ENCODE results near the gene KCNJ6.

Gene KCNJ6

GRCh38 chr21:37639756-37640155, 276.5 kb downstream of the KCNJ6 start:
- Histone ChIP-seq H4K20me1 (ENCODE audit: low read depth, low read length) (no peaks in the 10 kb centered on the region), H3F3A (ENCODE audit: insufficient read depth) (no peaks in the 10 kb centered on the region), H3K4me3 (ENCODE audit: insufficient read depth, low read length, poor library complexity, severe bottlenecking) (no peak overlapping the region), H3K9me3 (ENCODE audit: insufficient read depth, low read length) (no peaks in the 10 kb centered on the region), H3K79me2 (ENCODE audit: insufficient read depth, low read length) (no peaks in the 10 kb centered on the region), H2AFZ (ENCODE audit: low read depth, low read length, severe bottlenecking) (no peak overlapping the region), H3K27me3 (ENCODE audit: low read length) (no peaks in the 10 kb centered on the region), H3K9me2 (replicated peaks; ENCODE audit: insufficient read depth, low read length) (no peaks in the 10 kb centered on the region), H3K4me2 (ENCODE audit: low read depth, low read length, poor library complexity, severe bottlenecking) (no peak overlapping the region), H3K36me3 (ENCODE audit: low read length) (no peaks in the 10 kb centered on the region), H3K9ac (ENCODE audit: low read length) (no peak overlapping the region), H3K27ac (ENCODE audit: low read depth, low read length) (no peak overlapping the region)
- TF ChIP-seq EZH2phosphoT487 (conservative IDR thresholded peaks at IDR 0.05; ENCODE audit: low read length), result no peak
- TF ChIP-seq CTCF (IDR thresholded peaks at IDR 0.05; ENCODE audit: insufficient read depth, low read length, poor library complexity, severe bottlenecking), result no peak

GRCh38 chr21:37636152-37636860, 280.0 kb downstream of the KCNJ6 start:
- no peaks in the 10 kb centered on the region for H3K36me3 ChIP-seq (ENCODE audit: low read length)
- H3K79me2 ChIP-seq (ENCODE audit: insufficient read depth, low read length), result no peaks in the 10 kb centered on the region
- no peaks in the 10 kb centered on the region for H4K20me1 ChIP-seq (ENCODE audit: low read depth, low read length)
- TF ChIP-seq CTCF (IDR thresholded peaks at IDR 0.05; ENCODE audit: insufficient read depth, low read length, poor library complexity, severe bottlenecking) (no peak), EZH2phosphoT487 (conservative IDR thresholded peaks at IDR 0.05; ENCODE audit: low read length) (no peak)
- H3K4me3 ChIP-seq (ENCODE audit: insufficient read depth, low read length, poor library complexity, severe bottlenecking), result no peak overlapping the region
- H3K4me2 ChIP-seq (ENCODE audit: low read depth, low read length, poor library complexity, severe bottlenecking), result no peak overlapping the region
- H3K27me3 ChIP-seq (ENCODE audit: low read length), result no peaks in the 10 kb centered on the region
- no peak overlapping the region for H2AFZ ChIP-seq (ENCODE audit: low read depth, low read length, severe bottlenecking)
- H3K9me2 ChIP-seq (replicated peaks; ENCODE audit: insufficient read depth, low read length), result no peaks in the 10 kb centered on the region
- no peak overlapping the region for H3K27ac ChIP-seq (ENCODE audit: low read depth, low read length)
- no peaks in the 10 kb centered on the region for H3K9me3 ChIP-seq (ENCODE audit: insufficient read depth, low read length)
- H3F3A ChIP-seq (ENCODE audit: insufficient read depth), result no peaks in the 10 kb centered on the region
- no peak overlapping the region for H3K9ac ChIP-seq (ENCODE audit: low read length)

- no peak overlapping the region for H3K27ac ChIP-seq (ENCODE audit: low read depth, low read length)
- no peak overlapping the region for H3K4me3 ChIP-seq (ENCODE audit: insufficient read depth, low read length, poor library complexity, severe bottlenecking)
- TF ChIP-seq CTCF (IDR thresholded peaks at IDR 0.05; ENCODE audit: insufficient read depth, low read length, poor library complexity, severe bottlenecking), result no peak
- no peak for TF ChIP-seq EZH2phosphoT487 (conservative IDR thresholded peaks at IDR 0.05; ENCODE audit: low read length)
- no peaks in the 10 kb centered on the region for H3K9me3 ChIP-seq (ENCODE audit: insufficient read depth, low read length)
- no peaks in the 10 kb centered on the region for H3K36me3 ChIP-seq (ENCODE audit: low read length)
- H2AFZ ChIP-seq (ENCODE audit: low read depth, low read length, severe bottlenecking), result no peak overlapping the region
- no peaks in the 10 kb centered on the region for H3K27me3 ChIP-seq (ENCODE audit: low read length)
- no peaks in the 10 kb centered on the region for H4K20me1 ChIP-seq (ENCODE audit: low read depth, low read length)
- H3K4me2 ChIP-seq (ENCODE audit: low read depth, low read length, poor library complexity, severe bottlenecking), result no peak overlapping the region
- H3F3A ChIP-seq (ENCODE audit: insufficient read depth), result no peaks in the 10 kb centered on the region
- H3K79me2 ChIP-seq (ENCODE audit: insufficient read depth, low read length), result no peaks in the 10 kb centered on the region
- H3K9ac ChIP-seq (ENCODE audit: low read length), result no peak overlapping the region
- no peaks in the 10 kb centered on the region for H3K9me2 ChIP-seq (replicated peaks; ENCODE audit: insufficient read depth, low read length)
These were observed 284.7 kb downstream of the KCNJ6 start for GRCh38 chr21:37631319-37632117.

All from SU-DHL-6 (cell line).